ENCODE data around the gene EGFLAM. TPM values are rescaled to one million over a fixed set of nuclear protein-coding genes. Genes with fewer than 3 reads are reported as not detected.
A peak's percentile ranks its signal among the peaks of the same experiment; 100 is the strongest.

The EGFLAM gene
- total RNA-seq, 1 experiment from 2014 or later: 0.33 TPM

GRCh38 chr5:38446029-38446522, 187.7 kb downstream of the EGFLAM start:
- Histone ChIP-seq H3K4ac (ENCODE audit: low read depth, low read length) (no peak overlapping the region), H3K27ac (ENCODE audit: insufficient read length, low read depth, low read length) (no peak overlapping the region), H3K9me3 (ENCODE audit: control insufficient read depth, low read depth, low read length) (no peaks in the 10 kb centered on the region), H3K14ac (ENCODE audit: insufficient read depth, low read length) (no peak overlapping the region), H3K4me1 (ENCODE audit: insufficient read depth, low read length) (no peaks in the 10 kb centered on the region), H3K79me1 (ENCODE audit: insufficient read depth, low read depth, low read length, poor library complexity, severe bottlenecking) (no peaks in the 10 kb centered on the region), H2BK12ac (ENCODE audit: insufficient read length, low read depth, low read length) (no peak overlapping the region), H2BK5ac (ENCODE audit: insufficient read length, low read length) (no peak overlapping the region), H3K27me3 (ENCODE audit: insufficient read depth, low read length) (no peaks in the 10 kb centered on the region), H2BK15ac (ENCODE audit: low read depth, low read length) (no peak overlapping the region; the same call in 1 of the 2 replicates), H3K79me2 (ENCODE audit: insufficient read depth, low read length) (no peaks in the 10 kb centered on the region), H4K8ac (replicated peaks; ENCODE audit: insufficient read length, low read depth, low read length) (no peak overlapping the region), H3K18ac (ENCODE audit: insufficient read length, low read depth, low read length) (no peak overlapping the region), H2BK20ac (ENCODE audit: low read depth, low read length, poor library complexity, severe bottlenecking) (no peak overlapping the region), H3K23me2 (ENCODE audit: insufficient read length, low read depth, low read length, poor library complexity, severe bottlenecking) (no peaks in the 10 kb centered on the region), H2AFZ (ENCODE audit: low read length) (no peak overlapping the region), H3K56ac (ENCODE audit: insufficient read length, low read depth, low read length) (no peak overlapping the region), H3K9ac (ENCODE audit: extremely low read depth, insufficient read length, low read length) (no peak overlapping the region), H2AK5ac (ENCODE audit: insufficient read length, low read length) (no peak overlapping the region), H3K23ac (ENCODE audit: insufficient read length, low read depth, low read length) (no peak overlapping the region), H2BK120ac (ENCODE audit: low read depth, low read length, poor library complexity, severe bottlenecking) (no peak overlapping the region), H3T11ph (ENCODE audit: low read length) (no peak overlapping the region), H4K20me1 (ENCODE audit: control insufficient read depth, insufficient read depth, insufficient read length) (no peaks in the 10 kb centered on the region), H3K4me2 (ENCODE audit: insufficient read depth, insufficient read length, low read length) (no peak overlapping the region), H4K5ac (ENCODE audit: insufficient read length, low read depth, low read length) (no peak overlapping the region), H4K91ac (ENCODE audit: insufficient read length, low read depth, low read length) (no peak overlapping the region)
- no peaks in the 10 kb centered on the region for H3K36me3 Mint-ChIP-seq (ENCODE audit: insufficient read depth in 1 of 3, low read depth in 3 of 3)
- no peak overlapping the region for H3K4me3 Mint-ChIP-seq
- no CpG with 5 or more reads among the region's 21 CpGs for WGBS (ENCODE audit: extremely low coverage, insufficient read length, low lambda C conversion rate)
- H3K9me3 Mint-ChIP-seq: no peaks in the 10 kb centered on the region; a peak in 2 of 5 replicates
- TF ChIP-seq, protein P1, sequence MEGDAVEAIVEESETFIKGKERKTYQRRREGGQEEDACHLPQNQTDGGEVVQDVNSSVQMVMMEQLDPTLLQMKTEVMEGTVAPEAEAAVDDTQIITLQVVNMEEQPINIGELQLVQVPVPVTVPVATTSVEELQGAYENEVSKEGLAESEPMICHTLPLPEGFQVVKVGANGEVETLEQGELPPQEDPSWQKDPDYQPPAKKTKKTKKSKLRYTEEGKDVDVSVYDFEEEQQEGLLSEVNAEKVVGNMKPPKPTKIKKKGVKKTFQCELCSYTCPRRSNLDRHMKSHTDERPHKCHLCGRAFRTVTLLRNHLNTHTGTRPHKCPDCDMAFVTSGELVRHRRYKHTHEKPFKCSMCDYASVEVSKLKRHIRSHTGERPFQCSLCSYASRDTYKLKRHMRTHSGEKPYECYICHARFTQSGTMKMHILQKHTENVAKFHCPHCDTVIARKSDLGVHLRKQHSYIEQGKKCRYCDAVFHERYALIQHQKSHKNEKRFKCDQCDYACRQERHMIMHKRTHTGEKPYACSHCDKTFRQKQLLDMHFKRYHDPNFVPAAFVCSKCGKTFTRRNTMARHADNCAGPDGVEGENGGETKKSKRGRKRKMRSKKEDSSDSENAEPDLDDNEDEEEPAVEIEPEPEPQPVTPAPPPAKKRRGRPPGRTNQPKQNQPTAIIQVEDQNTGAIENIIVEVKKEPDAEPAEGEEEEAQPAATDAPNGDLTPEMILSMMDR (conservative IDR thresholded peaks at IDR 0.05): no peak
- DNase-seq: no peak
- peaks cover 2 to 5% of the 10 kb centered on the region in 2 experiments; a peak in 1 of 4 replicates for H3K4me1 Mint-ChIP-seq
- peaks cover 4% of the 10 kb centered on the region for H3K27me3 Mint-ChIP-seq (ENCODE audit: low read depth)
- H3K27ac Mint-ChIP-seq: peak overlapping the region in 2 of 3 experiments; percentile 25 to 83; a peak in 2 of 7 replicates
